Measurements from ENCODE around the gene RUNX1. TPM values are rescaled to one million over a fixed set of nuclear protein-coding genes. Genes with fewer than 3 reads are reported as not detected.

The RUNX1 gene
- total RNA-seq, 1 experiment from 2014 or later = 95.4 TPM

GRCh38 chr21:34984356-34985058 is 64.6 kb downstream of the RUNX1 start:
- Mint-ChIP-seq H3K27ac (ENCODE audit: unreplicated experiment) (peak overlapping the region; percentile 89), H3K4me1 (ENCODE audit: low read depth, unreplicated experiment) (peaks cover 63% of the 10 kb centered on the region), H3K4me3 (ENCODE audit: low read depth, unreplicated experiment) (no peak overlapping the region), H3K27me3 (ENCODE audit: unreplicated experiment) (no peaks in the 10 kb centered on the region), H3K9me3 (ENCODE audit: low read depth, unreplicated experiment) (peaks cover 8% of the 10 kb centered on the region), H3K36me3 (ENCODE audit: insufficient read depth, unreplicated experiment) (no peaks in the 10 kb centered on the region)
- intact Hi-C loops (cut with micrococcal nuclease; ENCODE audit: unreplicated experiment) = no loop called here
- no peak for TF ChIP-seq CTCF (IDR thresholded peaks at IDR 0.05; ENCODE audit: unreplicated experiment)
- no peak for DNase-seq
- CTCF ChIA-PET = interaction anchor here (1.3 kb wide), 1 partner anchor 37 kb away, joined by 4 read pairs; no protein-coding TSS in a partner anchor
- no TSS peak for BruUV-seq (replicated peaks)

- H3K4me1 Mint-ChIP-seq (ENCODE audit: low read depth, unreplicated experiment) = peaks cover 58% of the 10 kb centered on the region
- no peak for DNase-seq
- peaks cover 8% of the 10 kb centered on the region for H3K9me3 Mint-ChIP-seq (ENCODE audit: low read depth, unreplicated experiment)
- no peaks in the 10 kb centered on the region for H3K27me3 Mint-ChIP-seq (ENCODE audit: unreplicated experiment)
- no peaks in the 10 kb centered on the region for H3K36me3 Mint-ChIP-seq (ENCODE audit: insufficient read depth, unreplicated experiment)
- peak overlapping the region; percentile 89 for H3K27ac Mint-ChIP-seq (ENCODE audit: unreplicated experiment)
- BruUV-seq (replicated peaks) = no TSS peak
- peak overlapping the region; percentile 11 for H3K4me3 Mint-ChIP-seq (ENCODE audit: low read depth, unreplicated experiment)
- no peak for TF ChIP-seq CTCF (IDR thresholded peaks at IDR 0.05; ENCODE audit: unreplicated experiment)
- intact Hi-C loops (cut with micrococcal nuclease; ENCODE audit: unreplicated experiment) = no loop called here
- CTCF ChIA-PET = interaction anchor here (0.6 to 1.3 kb wide), 4 partner anchors 36 to 86 kb away, joined by 3 to 4 read pairs (median 4); no protein-coding TSS in a partner anchor
Observed at GRCh38 chr21:34983680-34984086, 65.4 kb downstream of the RUNX1 start.

GRCh38 chr21:34981791-34982190 is 67.3 kb downstream of the RUNX1 start:
- Mint-ChIP-seq H3K27ac (ENCODE audit: unreplicated experiment) (no peak overlapping the region), H3K36me3 (ENCODE audit: insufficient read depth, unreplicated experiment) (no peaks in the 10 kb centered on the region), H3K4me1 (ENCODE audit: low read depth, unreplicated experiment) (peaks cover 43% of the 10 kb centered on the region), H3K27me3 (ENCODE audit: unreplicated experiment) (no peaks in the 10 kb centered on the region), H3K9me3 (ENCODE audit: low read depth, unreplicated experiment) (peaks cover 8% of the 10 kb centered on the region), H3K4me3 (ENCODE audit: low read depth, unreplicated experiment) (no peak overlapping the region)
- intact Hi-C loops (cut with micrococcal nuclease; ENCODE audit: unreplicated experiment) = no loop called here
- CTCF ChIA-PET = no interaction called here
- no peak for DNase-seq
- no peak for TF ChIP-seq CTCF (IDR thresholded peaks at IDR 0.05; ENCODE audit: unreplicated experiment)
- no TSS peak for BruUV-seq (replicated peaks)

GRCh38 chr21:34980423-34981115 is 68.5 kb downstream of the RUNX1 start:
- BruUV-seq (replicated peaks) = no TSS peak
- CTCF ChIA-PET = interaction anchor here (0.6 kb wide), 1 partner anchor 32 kb away, joined by 4 read pairs; no protein-coding TSS in a partner anchor

More at GRCh38 chr21:34980423-34981115, 68.5 kb downstream of the RUNX1 start:
- Mint-ChIP-seq H3K9me3 (ENCODE audit: low read depth, unreplicated experiment) (peaks cover 8% of the 10 kb centered on the region), H3K4me3 (ENCODE audit: low read depth, unreplicated experiment) (no peak overlapping the region), H3K27ac (ENCODE audit: unreplicated experiment) (no peak overlapping the region), H3K27me3 (ENCODE audit: unreplicated experiment) (no peaks in the 10 kb centered on the region), H3K4me1 (ENCODE audit: low read depth, unreplicated experiment) (peaks cover 35% of the 10 kb centered on the region), H3K36me3 (ENCODE audit: insufficient read depth, unreplicated experiment) (no peaks in the 10 kb centered on the region)
- intact Hi-C loops (cut with micrococcal nuclease; ENCODE audit: unreplicated experiment) = no loop called here
- no peak for TF ChIP-seq CTCF (IDR thresholded peaks at IDR 0.05; ENCODE audit: unreplicated experiment)
- no peak for DNase-seq
